Fibroblast of lung (primary cell): ENCODE data around the gene TESMIN.

Experiments
- CTCF ChIP-seq, 2 donors: IDR thresholded peaks in 1 of 2; conservative IDR thresholded peaks in 1 of 2; 1 replicate in 1 of 2; 2 replicates in 1 of 2; pipeline ENCODE4 v1.5.1; 2011 to 2012; ENCODE audit warnings: low read length in 2 of 2, control low read depth in 1 of 2, inconsistent platforms in 1 of 2, low read depth in 1 of 2, mild to moderate bottlenecking in 1 of 2
- EZH2 ChIP-seq: IDR thresholded peaks from 2 replicates; pipeline ENCODE4 v1.5.1; 2012; ENCODE audit warnings: low read length, control low read depth, mild to moderate bottlenecking; ENCODE audit errors: missing control alignments

GRCh38 chr11:68704887-68705286 lies 46.4 kb downstream of the TESMIN start:
- TF ChIP-seq CTCF (conservative IDR thresholded peaks at IDR 0.05 in 1 of 2, IDR thresholded peaks at IDR 0.05 in 1 of 2; ENCODE audit: low read depth in 1 of 2, low read length in 2 of 2) (no peak), EZH2 (no peak)
